GM12878 (cell line): Measurements from ENCODE around the gene SNRPB2. TPM values are rescaled to one million over a fixed set of nuclear protein-coding genes. Genes with fewer than 3 reads are reported as not detected.

Experiments used
- ATAC-seq: fragments of 200-7000 bp; cut with Tn5 transposase; 3 replicates; pipeline ENCODE4 v1.9.1; 2020; ENCODE audit warnings: mild to moderate bottlenecking, moderate library complexity
- BruUV-seq: library from RNA; stranded (reverse); fragments of 400-500 nt; replicated peaks from 2 replicates; lab custom pipeline; 2021; lab: Mats Ljungman, UMichigan
- CTCF ChIA-PET: fragments of 300-600 bp; sonication (Branson Sonifier 250); formaldehyde crosslinking; extraction: SDS; loops from one replicate; lab custom pipeline; 2021; ENCODE audit warnings: inconsistent platforms; lab: Yijun Ruan, JAX
- POLR2A ChIA-PET: fragments of 350-600 bp; formaldehyde crosslinking; extraction: SDS; loops from one replicate; lab custom pipeline; 2021; ENCODE audit warnings: inconsistent platforms; lab: Charles Lee
- RAD21 ChIA-PET: fragments of 300-600 bp; sonication (Branson Sonifier 250); formaldehyde crosslinking; loops from one replicate; lab custom pipeline; 2023; ENCODE audit warnings: antibody characterized with exemption; ENCODE audit not compliant: unreplicated experiment; lab: Charles Lee
- SMC1A ChIA-PET: fragments of 300-600 bp; sonication (Branson Sonifier 250); formaldehyde crosslinking; loops from one replicate; lab custom pipeline; 2023; ENCODE audit not compliant: unreplicated experiment, uncharacterized antibody; lab: Charles Lee
- DNase-seq: peaks from one replicate; pipeline ENCODE4 v3.0.0-alpha.2; 2011; ENCODE audit warnings: low read depth, low spot score
- FAIRE-seq: peaks from 3 replicates; lab custom pipeline; 2011; peaks lifted over from hg19 to GRCh38; lab: Jason Lieb, UNC
- H2AFZ ChIP-seq: 2 replicates; pipeline ENCODE4 v1.6.0; 2011; ENCODE audit warnings: low read depth, low read length, control low read depth; ENCODE audit not compliant: control insufficient read depth
- H3K27ac ChIP-seq: 2 replicates; pipeline ENCODE4 v1.5.1; 2011; ENCODE audit warnings: control low read depth; ENCODE audit not compliant: control insufficient read depth, insufficient read depth
- H3K27me3 ChIP-seq, 2 experiments: replicated peaks in 1 of 2; 2 replicates each; pipeline versions ENCODE4 v1.6.0 to v1.6.1; 2011; ENCODE audit warnings: low read length in 1 of 2; ENCODE audit not compliant: control insufficient read depth in 2 of 2, insufficient read depth in 2 of 2
- H3K36me3 ChIP-seq, 2 experiments: 2 replicates each; pipeline ENCODE4 v1.5.1; 2011; ENCODE audit warnings: low read length in 1 of 2; ENCODE audit not compliant: control insufficient read depth in 2 of 2, insufficient read depth in 2 of 2
- H3K4me1 ChIP-seq: 2 replicates; pipeline ENCODE4 v1.6.1; 2011; ENCODE audit warnings: mild to moderate bottlenecking, low read length, moderate library complexity, mixed read lengths; ENCODE audit not compliant: control insufficient read depth, insufficient read depth
- H3K4me2 ChIP-seq: 2 replicates; pipeline ENCODE4 v1.6.0; 2011; ENCODE audit warnings: control low read depth; ENCODE audit not compliant: control insufficient read depth, insufficient read depth
- H3K4me3 ChIP-seq: fragments of 200-600 bp; sonication (generic); 2 replicates; pipeline ENCODE4 v1.5.1; 2016
- H3K79me2 ChIP-seq: 2 replicates; pipeline ENCODE4 v1.6.0; 2011; ENCODE audit warnings: low read length; ENCODE audit not compliant: control insufficient read depth, insufficient read depth
- H3K9ac ChIP-seq: 2 replicates; pipeline ENCODE4 v1.8.0; 2011; ENCODE audit warnings: low read length, control low read depth, mixed read lengths; ENCODE audit not compliant: control insufficient read depth, insufficient read depth
- H3K9me3 ChIP-seq: replicated peaks from 3 replicates; pipeline ENCODE4 v1.5.1; 2011; ENCODE audit warnings: mild to moderate bottlenecking, low read length; ENCODE audit not compliant: control insufficient read depth, insufficient read depth
- H4K20me1 ChIP-seq: 2 replicates; pipeline ENCODE4 v1.6.0; 2011; ENCODE audit not compliant: control insufficient read depth, insufficient read depth
- CHD4 ChIP-seq: fragments of 200-600 bp; sonication (generic); IDR thresholded peaks from 2 replicates; pipeline ENCODE4 v1.6.1; 2016; ENCODE audit warnings: mild to moderate bottlenecking
- E4F1 ChIP-seq: fragments of 450-650 bp; IDR thresholded peaks from 2 replicates; pipeline ENCODE4 v1.6.1; 2018; ENCODE audit warnings: borderline replicate concordance, mild to moderate bottlenecking; ENCODE audit not compliant: partially characterized antibody
- EP300 ChIP-seq, 2 experiments: fragments of 150-350 bp in 1 of 2; IDR thresholded peaks; 2 replicates each; pipeline ENCODE4 v1.6.1; 2011 to 2012; ENCODE audit warnings: low read depth in 2 of 2, low read length in 2 of 2, borderline replicate concordance in 1 of 2, improper control_type of control experiment in 1 of 2, inconsistent platforms in 1 of 2; ENCODE audit not compliant: control insufficient read depth in 1 of 2
- KLF5 ChIP-seq: fragments of 450-650 bp; IDR thresholded peaks from 2 replicates; pipeline ENCODE4 v1.6.1; 2014; ENCODE audit warnings: mild to moderate bottlenecking; ENCODE audit not compliant: partially characterized antibody
- MAX ChIP-seq: IDR thresholded peaks from 2 replicates; pipeline ENCODE4 v1.6.1; 2012; ENCODE audit warnings: low read depth, low read length, improper control_type of control experiment
- PML ChIP-seq: IDR thresholded peaks from 2 replicates; pipeline ENCODE4 v1.6.1; 2012; ENCODE audit warnings: low read length, inconsistent platforms
- POU2F2 ChIP-seq: IDR thresholded peaks from 3 replicates; pipeline ENCODE4 v1.6.1; 2011; ENCODE audit warnings: low read depth, mild to moderate bottlenecking, low read length, borderline replicate concordance
- SKIL ChIP-seq: fragments of 450-650 bp; IDR thresholded peaks from 2 replicates; pipeline ENCODE4 v1.6.1; 2017; ENCODE audit warnings: mild to moderate bottlenecking, low read depth, inconsistent platforms; ENCODE audit not compliant: poor library complexity, severe bottlenecking
- SUZ12 ChIP-seq: fragments of 200-600 bp; sonication (generic); IDR thresholded peaks from one replicate; pipeline ENCODE4 v1.6.1; 2018; ENCODE audit warnings: antibody characterized with exemption, mild to moderate bottlenecking; ENCODE audit not compliant: unreplicated experiment
- TAF1 ChIP-seq: IDR thresholded peaks from 2 replicates; pipeline ENCODE4 v1.6.1; 2011; ENCODE audit warnings: mild to moderate bottlenecking, low read depth, low read length, borderline replicate concordance
- TCF12 ChIP-seq: IDR thresholded peaks from 2 replicates; pipeline ENCODE4 v1.6.1; 2011; ENCODE audit warnings: low read depth, mild to moderate bottlenecking, low read length
- YY1 ChIP-seq: IDR thresholded peaks from 2 replicates; pipeline ENCODE4 v1.6.1; 2011; ENCODE audit warnings: low read depth, mild to moderate bottlenecking, low read length
- WGBS: methylation state at CpG from one replicate; pipeline ENCODE4 v1.1.6; 2016; ENCODE audit warnings: low lambda C conversion rate; ENCODE audit not compliant: insufficient replicate concordance, insufficient coverage; ENCODE audit errors: missing lambda C conversion rate; 5-methylcytosine and 5-hydroxymethylcytosine counted together
- in situ Hi-C: fragments of 300-500 bp; cut with MboI; formaldehyde crosslinking; loops from 9 replicates; pipeline ENCODE4 v1.14.3; 2018; ENCODE audit warnings: mixed read lengths
- intact Hi-C: fragments of 100-400 bp; cut with micrococcal nuclease; formaldehyde crosslinking; loops from one replicate; pipeline ENCODE4 v1.14.2; 2022; ENCODE audit not compliant: unreplicated experiment
- polyA plus RNA-seq, 11 experiments: library from polyadenylated mRNA; depleted of rRNA in 4 of 11; unstranded in 6 of 11; stranded (reverse) in 5 of 11; fragments of >200 nt; fragmentation: Nextera tagmentation in 4 of 11; fragmentation: Illumina TruSeq in 1 of 11; extraction: Ambion mirVana in 4 of 11; extraction: Trizol in 1 of 11; gene quantifications; 1 replicate in 1 of 11; 2 replicates in 10 of 11; pipeline versions ENCODE4 v1.2.1 to v1.2.3, GENCODE V29; 2011 to 2016; ENCODE audit warnings: inconsistent platforms in 2 of 11, missing spikeins in 2 of 11, low read depth in 1 of 11
- total RNA-seq, 4 experiments: library from RNA; depleted of rRNA in 3 of 4; stranded (reverse); fragments of >200 nt in 3 of 4; fragmentation: Illumina TruSeq in 1 of 4; extraction: Trizol in 1 of 4; gene quantifications; 2 replicates each; pipeline versions ENCODE4 v1.2.1 to v1.2.3, GENCODE V29; 2013 to 2021

SNRPB2 gene
- total and polyA plus RNA-seq, 10 of the 15 experiments (the other 5 are each of a cell fraction or from before 2014, with no cell fraction given) = 63.5 to 245 (median 136) TPM

GRCh38 chr20:16719421-16719820, 10.4 kb upstream of the SNRPB2 start:
- H2AFZ ChIP-seq = no peak overlapping the region
- ChIA-PET POLR2A (interaction anchor here (0.5 kb wide), 1 partner anchor 19 kb away, joined by 3 read pairs; no protein-coding TSS in a partner anchor), RAD21 (no interaction called here), CTCF (no interaction called here), SMC1A (no interaction called here)
- FAIRE-seq = no peak
- no TSS peak for BruUV-seq
- 4% methylated on average over 1 of the region's 1 CpG for WGBS
- no peak overlapping the region for H3K27ac ChIP-seq
- no peak overlapping the region for H3K4me2 ChIP-seq
- in situ Hi-C loops (no loop called here), intact Hi-C loops (no loop called here)
- H4K20me1 ChIP-seq = no peaks in the 10 kb centered on the region
- H3K4me1 ChIP-seq = no peaks in the 10 kb centered on the region
- no peak overlapping the region for H3K4me3 ChIP-seq
- H3K27me3 ChIP-seq = peaks cover 0 to 5% of the 10 kb centered on the region in 2 experiments; a peak in 3 of 4 replicates
- no peak for DNase-seq
- H3K9ac ChIP-seq = no peak overlapping the region
- no peaks in the 10 kb centered on the region for H3K9me3 ChIP-seq
- H3K79me2 ChIP-seq = no peaks in the 10 kb centered on the region
- TF ChIP-seq PML (no peak), MAX (no peak)
- H3K36me3 ChIP-seq = no peaks in the 10 kb centered on the region
- no peak for ATAC-seq

GRCh38 chr20:16729080-16729479, 746 bp upstream of the SNRPB2 start:
- in situ Hi-C loops (no loop called here), intact Hi-C loops (loop anchor here (1.0 kb wide), 1 partner anchor 156 kb away; the partner anchor contains the start of gene KIF16B)
- Histone ChIP-seq H3K79me2 (peaks cover 26% of the 10 kb centered on the region), H3K4me1 (peaks cover 4% of the 10 kb centered on the region), H3K9me3 (peaks cover 5% of the 10 kb centered on the region; the same call in 2 of the 3 replicates), H3K27me3 (no peaks in the 10 kb centered on the region), H3K36me3 (peaks cover 0 to 17% of the 10 kb centered on the region in 2 experiments; a peak in 1 of 4 replicates), H2AFZ (peak overlapping the region; percentile 99), H3K4me3 (peak overlapping the region; percentile 89; the same call in 1 of the 2 replicates), H4K20me1 (no peaks in the 10 kb centered on the region), H3K4me2 (peak overlapping the region; percentile 80), H3K9ac (peak overlapping the region; percentile 20; the same call in 1 of the 2 replicates), H3K27ac (no peak overlapping the region; the same call in 1 of the 2 replicates)
- 100% methylated on average over 1 of the region's 1 CpG for WGBS
- RAD21 ChIA-PET = no interaction called here
- SMC1A ChIA-PET = interaction anchor here (0.7 kb wide), 1 partner anchor 1040 kb away, joined by 3 read pairs; no protein-coding TSS in a partner anchor
- FAIRE-seq (no peak), ATAC-seq (no peak), DNase-seq (no peak)
- no TSS peak for BruUV-seq
- CTCF ChIA-PET = no interaction called here
- POLR2A ChIA-PET = no interaction called here
- TF ChIP-seq SKIL (no peak), E4F1 (no peak), YY1 (no peak), TAF1 (no peak), CHD4 (no peak), POU2F2 (no peak), TCF12 (no peak), SUZ12 (no peak), EP300 (IDR thresholded peaks at IDR 0.05; ENCODE audit: borderline replicate concordance in 1 of 2, control insufficient read depth in 1 of 2, low read depth in 2 of 2, low read length in 2 of 2) (no peak), KLF5 (no peak)
